ENCODE data around the gene NGF. TPM values are rescaled to one million over a fixed set of nuclear protein-coding genes. Genes with fewer than 3 reads are reported as not detected.

Gene NGF
- total RNA-seq, 2 donors from 2014 or later = 1.1 to 1.4 TPM

- no peak for TF ChIP-seq CTCF (IDR thresholded peaks at IDR 0.05)
- TF ChIP-seq POLR2AphosphoS5 (IDR thresholded peaks at IDR 0.05) = no peak
- no peak for TF ChIP-seq POLR2A (IDR thresholded peaks at IDR 0.05)
- intact Hi-C loops (cut with DNase I) = no loop called here
- 75% methylated on average over 3 of the region's 3 CpGs for WGBS
- H3K27me3 ChIP-seq (replicated peaks; ENCODE audit: insufficient read depth) = no peaks in the 10 kb centered on the region
- no peak for DNase-seq (ENCODE audit: low spot score)
- no peak overlapping the region for H3K4me3 ChIP-seq
- H3K36me3 ChIP-seq = no peaks in the 10 kb centered on the region
- H3K4me1 ChIP-seq (replicated peaks) = no peaks in the 10 kb centered on the region
- H3K27ac ChIP-seq = no peak overlapping the region
- no peaks in the 10 kb centered on the region for H3K9me3 ChIP-seq
These were observed 85.5 kb downstream of the NGF start for GRCh38 chr1:115252585-115252984.

- no peaks in the 10 kb centered on the region for H3K9me3 ChIP-seq
- H3K36me3 ChIP-seq = no peaks in the 10 kb centered on the region
- no peak for DNase-seq (ENCODE audit: low spot score)
- 52% methylated on average over 2 of the region's 2 CpGs for WGBS
- no peaks in the 10 kb centered on the region for H3K27me3 ChIP-seq (replicated peaks; ENCODE audit: insufficient read depth)
- TF ChIP-seq POLR2AphosphoS5 (IDR thresholded peaks at IDR 0.05) (no peak), POLR2A (IDR thresholded peaks at IDR 0.05) (no peak), CTCF (IDR thresholded peaks at IDR 0.05) (no peak)
- H3K4me1 ChIP-seq (replicated peaks) = no peaks in the 10 kb centered on the region
- no peak overlapping the region for H3K27ac ChIP-seq
- no peak overlapping the region for H3K4me3 ChIP-seq
- intact Hi-C loops (cut with DNase I) = no loop called here
These were observed 86.2 kb downstream of the NGF start for GRCh38 chr1:115251856-115252255.

GRCh38 chr1:115251340-115251748 is 86.7 kb downstream of the NGF start:
- intact Hi-C loops (cut with DNase I) = no loop called here
- TF ChIP-seq POLR2A (IDR thresholded peaks at IDR 0.05) = no peak
- H3K4me1 ChIP-seq (replicated peaks) = no peaks in the 10 kb centered on the region
- H3K9me3 ChIP-seq = no peaks in the 10 kb centered on the region
- 77% methylated on average over 2 of the region's 2 CpGs for WGBS
- H3K36me3 ChIP-seq = no peaks in the 10 kb centered on the region
- no peak overlapping the region for H3K27ac ChIP-seq
- DNase-seq (ENCODE audit: low spot score) = no peak
- no peaks in the 10 kb centered on the region for H3K27me3 ChIP-seq (replicated peaks; ENCODE audit: insufficient read depth)
- no peak overlapping the region for H3K4me3 ChIP-seq

GRCh38 chr1:115246526-115246925 is 91.5 kb downstream of the NGF start:
- TF ChIP-seq POLR2A (IDR thresholded peaks at IDR 0.05) (no peak), POLR2AphosphoS5 (IDR thresholded peaks at IDR 0.05) (no peak), CTCF (IDR thresholded peaks at IDR 0.05) (no peak)
- intact Hi-C loops (cut with DNase I) = no loop called here

GRCh38 chr1:115245227-115245626 is 92.8 kb downstream of the NGF start:
- H3K36me3 ChIP-seq = no peaks in the 10 kb centered on the region
- TF ChIP-seq CTCF (IDR thresholded peaks at IDR 0.05) = no peak
- TF ChIP-seq POLR2AphosphoS5 (IDR thresholded peaks at IDR 0.05) = no peak
- TF ChIP-seq POLR2A (IDR thresholded peaks at IDR 0.05) = no peak
- 100% methylated on average over 1 of the region's 1 CpG for WGBS
- H3K4me1 ChIP-seq (replicated peaks) = no peaks in the 10 kb centered on the region
- intact Hi-C loops (cut with DNase I) = no loop called here
- no peaks in the 10 kb centered on the region for H3K9me3 ChIP-seq
- H3K4me3 ChIP-seq = no peak overlapping the region
- no peak overlapping the region for H3K27ac ChIP-seq
- no peaks in the 10 kb centered on the region for H3K27me3 ChIP-seq (replicated peaks; ENCODE audit: insufficient read depth)
- DNase-seq (ENCODE audit: low spot score) = no peak

More at GRCh38 chr1:115246526-115246925, 91.5 kb downstream of the NGF start:
- Histone ChIP-seq H3K4me1 (replicated peaks) (no peaks in the 10 kb centered on the region), H3K27me3 (replicated peaks; ENCODE audit: insufficient read depth) (no peaks in the 10 kb centered on the region), H3K36me3 (no peaks in the 10 kb centered on the region), H3K9me3 (no peaks in the 10 kb centered on the region), H3K27ac (no peak overlapping the region), H3K4me3 (no peak overlapping the region)
- WGBS = 100% methylated on average over 1 of the region's 1 CpG
- DNase-seq (ENCODE audit: low spot score) = no peak

Data from prostate gland (tissue), 2 donors.